Measurements from ENCODE around the gene ZNF83. TPM values are rescaled to one million over a fixed set of nuclear protein-coding genes. Genes with fewer than 3 reads are reported as not detected.

ZNF83 gene
- polyA plus RNA-seq, 1 donor, result 146 TPM

DNA sequence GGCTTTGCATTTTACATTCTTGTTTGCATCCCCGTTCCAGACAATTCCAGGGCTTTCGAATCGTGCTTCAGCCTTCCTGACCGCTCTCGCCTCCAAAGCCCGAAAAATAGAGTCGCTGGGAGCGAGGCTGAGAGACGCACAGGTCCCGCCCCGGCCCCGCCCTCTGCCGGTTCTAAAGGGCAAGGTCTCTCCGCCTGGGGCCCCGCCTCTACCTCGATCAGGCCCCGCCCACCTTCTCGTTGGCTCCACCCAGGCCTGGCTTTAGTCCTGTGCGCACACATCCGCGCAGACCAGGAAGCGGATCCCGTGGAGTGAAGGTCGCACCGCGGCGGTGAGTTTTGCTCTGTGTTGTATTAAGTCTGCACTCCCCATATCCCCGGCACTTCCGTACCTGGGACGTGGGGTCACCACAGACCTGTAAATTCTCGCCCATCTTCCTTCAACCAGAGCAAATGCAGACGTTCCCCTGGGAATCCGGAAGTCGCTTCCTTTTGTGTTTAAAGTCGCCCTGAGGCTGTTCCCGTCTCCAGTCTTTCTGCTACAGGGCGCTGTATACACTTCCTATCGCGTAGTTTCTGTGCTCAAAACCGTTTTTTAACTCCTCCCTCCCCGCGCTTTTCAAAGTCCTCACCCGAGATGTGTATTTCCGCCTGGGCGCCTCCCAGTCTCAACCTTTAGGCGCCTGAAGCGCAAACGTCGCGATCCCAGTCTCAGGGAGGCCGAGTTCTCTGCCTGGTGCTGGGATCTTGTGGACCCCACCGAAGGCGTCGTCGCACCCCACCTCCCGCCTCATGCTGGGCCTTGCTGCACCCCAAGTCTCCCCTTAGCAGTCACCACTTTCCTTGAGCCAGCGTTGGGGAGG lies 67.9 kb downstream of the ZNF83 start, which contains the start of gene ZNF701:
Gene ZNF701, plus strand, starts transcription at position 288 of the 862 bp plus-strand sequence. CDS start 3,861 bp downstream, outside the sequence.
- DNase-seq, result peak; percentile 92

DNA sequence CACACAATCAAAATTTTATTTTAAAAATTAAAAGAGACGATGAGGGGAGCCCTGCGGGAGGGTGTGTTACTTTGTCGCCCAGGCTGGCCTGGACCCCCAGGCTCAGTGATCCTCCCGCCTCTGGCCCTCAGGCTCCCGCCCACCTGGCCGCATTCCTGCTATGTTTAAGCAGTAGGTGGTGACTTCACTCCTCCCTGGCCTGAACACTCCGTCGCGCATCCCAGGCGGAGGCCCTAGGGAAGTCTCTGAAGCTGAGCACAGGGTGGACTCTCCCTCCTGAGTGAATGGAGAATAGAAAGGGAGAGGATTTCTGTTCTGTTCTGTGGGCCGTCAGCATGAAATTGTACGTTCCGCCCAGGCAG lies 68.5 kb downstream of the ZNF83 start:
- DNase-seq, result peak; percentile 56

DNA sequence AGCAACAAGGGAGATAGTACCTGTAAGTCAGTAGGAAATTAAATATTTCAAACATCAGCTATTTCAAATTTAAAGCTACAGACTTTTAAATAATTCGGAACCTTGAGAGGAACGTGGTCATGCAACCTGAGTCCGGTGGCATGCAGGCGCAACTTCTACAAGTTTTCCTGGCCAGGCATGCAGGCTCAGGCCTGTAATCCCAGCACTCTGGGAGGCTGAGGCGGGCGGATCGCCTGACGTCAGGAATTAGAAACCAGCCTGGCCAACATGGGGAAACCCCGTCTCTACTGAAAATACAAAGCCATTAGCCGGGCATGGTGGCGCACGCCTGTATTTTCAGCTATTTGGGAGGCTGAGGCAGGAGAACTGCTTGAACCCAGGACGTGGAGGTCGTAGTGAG lies 70.2 kb downstream of the ZNF83 start:
- no peak for DNase-seq

DNA sequence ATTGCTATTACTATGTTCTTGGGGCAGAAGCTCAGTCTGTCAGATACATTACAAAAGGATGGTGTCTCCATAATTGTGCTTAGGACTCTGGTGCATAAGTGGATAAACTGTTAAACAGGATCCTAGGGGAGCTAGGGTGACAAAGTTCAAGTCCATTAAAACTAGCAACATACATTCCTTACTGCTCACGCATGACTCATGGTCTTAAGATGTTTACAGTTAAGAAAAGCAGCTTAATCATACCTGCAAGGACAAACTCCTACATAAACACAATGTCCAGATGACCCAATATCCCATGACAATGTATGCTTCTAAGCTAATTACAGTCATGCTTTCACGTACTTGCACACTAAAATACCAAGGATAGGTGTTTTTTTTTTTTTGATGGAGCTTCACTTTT lies 71.6 kb downstream of the ZNF83 start:
- no peak for DNase-seq

DNA sequence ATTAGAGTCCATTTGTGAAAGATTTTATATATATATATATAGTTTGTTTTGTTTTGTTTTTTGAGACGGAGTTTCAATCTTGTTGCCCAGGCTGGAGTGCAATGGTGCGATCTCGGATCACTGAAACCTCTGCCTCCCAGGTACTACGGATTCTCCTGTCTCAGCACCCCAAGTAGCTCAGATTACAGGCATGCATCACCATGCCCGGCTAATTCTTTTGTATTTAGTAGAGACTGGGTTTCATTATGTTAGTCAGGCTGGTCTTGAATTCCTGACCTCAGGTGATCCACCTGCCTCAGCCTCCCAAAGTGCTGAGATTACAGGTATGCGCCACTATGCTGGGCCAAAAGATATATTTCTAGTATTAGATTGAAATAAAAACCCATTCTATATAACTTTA lies 72.0 kb downstream of the ZNF83 start:
- no peak for DNase-seq

Other genes with a start within 250 kb of the ZNF83 start
- 63.3 TPM for gene ZNF528, start 240.5 kb downstream of the ZNF83 start, polyA plus RNA-seq (ENCODE audit: insufficient read length)
- gene ZNF534, start 209.2 kb downstream of the ZNF83 start, polyA plus RNA-seq (ENCODE audit: insufficient read length), result 1.2 TPM
- gene ZNF578, start 184.8 kb downstream of the ZNF83 start, polyA plus RNA-seq (ENCODE audit: insufficient read length), result 7.9 TPM
- 23.9 TPM for gene ZNF808, start 110.7 kb downstream of the ZNF83 start, polyA plus RNA-seq (ENCODE audit: insufficient read length)
- 23.3 TPM for gene ZNF701, start 68.1 kb downstream of the ZNF83 start, polyA plus RNA-seq (ENCODE audit: insufficient read length)
- 28.7 TPM for gene ZNF611, start 96.7 kb upstream of the ZNF83 start, polyA plus RNA-seq (ENCODE audit: insufficient read length)
- 9.2 TPM for gene ZNF600, start 148.4 kb upstream of the ZNF83 start, polyA plus RNA-seq (ENCODE audit: insufficient read length)
- 21.1 TPM for gene ZNF28, start 183.3 kb upstream of the ZNF83 start, polyA plus RNA-seq (ENCODE audit: insufficient read length)
- 57.9 TPM for gene ZNF468, start 219.3 kb upstream of the ZNF83 start, polyA plus RNA-seq (ENCODE audit: insufficient read length)